ENCODE data around the gene SLIT2.
A peak's percentile ranks its signal among the peaks of the same experiment; 100 is the strongest.

SLIT2 gene

DNA sequence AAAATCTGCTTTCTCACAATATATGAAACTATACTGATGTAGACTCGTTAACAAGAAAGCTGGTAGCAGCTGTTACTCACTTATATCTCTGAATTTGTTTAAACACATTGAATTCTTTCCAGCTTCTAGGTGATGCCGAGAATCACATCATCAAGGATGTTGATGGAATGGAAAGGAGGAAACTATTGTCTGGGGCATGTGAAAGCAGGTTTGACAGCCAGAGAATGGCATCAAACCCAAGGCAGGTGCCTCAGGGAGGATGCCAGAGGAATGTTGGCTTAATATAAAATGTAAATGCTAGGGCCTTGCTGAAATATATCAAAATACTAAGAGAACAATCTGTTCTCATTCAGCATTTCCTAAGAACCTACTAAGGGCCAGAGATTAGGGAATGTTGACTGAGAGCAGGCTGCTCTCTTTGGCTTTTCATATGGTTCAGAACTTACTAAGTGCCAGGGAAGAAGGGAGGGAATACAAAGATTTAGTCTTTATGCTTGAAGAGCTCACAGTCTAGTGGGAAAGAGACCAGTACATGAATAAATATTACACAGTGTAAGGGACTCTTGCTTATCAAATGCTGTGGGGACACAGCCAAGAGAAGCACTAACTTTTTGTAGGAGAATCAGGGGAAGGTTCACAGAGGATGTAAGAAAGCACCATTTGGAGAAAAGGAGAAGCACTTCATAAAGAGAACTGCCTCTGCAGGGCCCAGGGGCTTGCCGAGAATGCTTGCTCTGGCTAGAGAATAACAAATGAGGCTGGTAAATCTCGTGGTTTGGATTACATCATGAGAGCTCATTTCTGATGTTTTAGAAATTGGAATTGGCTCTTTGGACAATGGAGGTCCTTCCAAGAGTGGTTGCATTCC lies 14.7 kb downstream of the SLIT2 start:
- Histone ChIP-seq H3K9me3 (ENCODE audit: control insufficient read depth, low read length) (no peaks in the 10 kb centered on the region), H3K36me3 (ENCODE audit: control insufficient read depth, insufficient read depth, low read length, severe bottlenecking) (no peaks in the 10 kb centered on the region), H3K4me1 (ENCODE audit: control insufficient read depth, insufficient read depth, low read length) (peaks cover 23% of the 10 kb centered on the region), H3K4me3 (ENCODE audit: low read length) (peak overlapping the region; percentile 51), H3K27me3 (replicated peaks; ENCODE audit: control insufficient read depth, insufficient read depth, low read length) (no peaks in the 10 kb centered on the region), H3K9ac (ENCODE audit: low read length) (peak overlapping the region; percentile 66)
- DNase-seq (ENCODE audit: low read depth) = peak; percentile 50

DNA sequence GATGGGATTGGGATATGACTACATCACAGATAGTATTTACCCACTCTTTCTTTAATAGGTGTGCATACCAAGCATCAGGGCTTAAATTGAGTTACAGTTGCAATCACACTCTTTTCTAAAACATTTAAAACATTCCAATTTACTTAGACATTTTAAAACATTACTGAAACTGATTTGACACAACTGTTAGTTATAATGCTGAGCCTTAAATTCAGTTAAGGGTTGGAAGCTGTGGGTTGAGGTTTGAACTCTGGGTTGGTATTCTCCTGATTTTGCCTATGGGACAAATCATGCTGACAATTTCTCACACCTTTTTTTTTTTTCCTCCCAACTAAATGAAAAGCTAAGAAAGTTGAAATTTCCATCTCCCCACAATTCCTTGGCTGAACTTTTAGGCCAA lies 16.3 kb downstream of the SLIT2 start:
- Histone ChIP-seq H3K9ac (ENCODE audit: low read length) (no peak overlapping the region), H3K9me3 (ENCODE audit: control insufficient read depth, low read length) (no peaks in the 10 kb centered on the region), H3K36me3 (ENCODE audit: control insufficient read depth, insufficient read depth, low read length, severe bottlenecking) (no peaks in the 10 kb centered on the region), H3K4me1 (ENCODE audit: control insufficient read depth, insufficient read depth, low read length) (peaks cover 32% of the 10 kb centered on the region), H3K27me3 (replicated peaks; ENCODE audit: control insufficient read depth, insufficient read depth, low read length) (no peaks in the 10 kb centered on the region), H3K4me3 (ENCODE audit: low read length) (no peak overlapping the region)
- no peak for DNase-seq (ENCODE audit: low read depth)

DNA sequence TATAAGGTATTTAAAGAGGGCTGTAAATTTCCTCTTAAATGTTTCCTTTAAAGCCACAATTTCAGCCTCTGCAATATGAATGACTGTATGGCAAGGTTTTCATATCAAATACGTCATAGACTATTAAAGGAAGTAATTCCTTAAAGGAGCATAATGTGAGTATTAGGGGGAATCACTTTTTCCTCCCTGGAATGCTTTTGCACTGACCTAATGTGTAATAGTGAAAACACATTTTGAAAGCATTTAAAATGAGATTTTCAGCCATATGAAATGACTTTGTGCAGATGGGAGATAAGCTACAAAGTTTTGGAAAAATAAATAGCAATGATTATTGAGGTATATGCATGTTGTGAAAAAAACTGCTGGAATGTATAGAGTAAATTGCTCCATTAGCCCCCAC lies 17.6 kb downstream of the SLIT2 start:
- no peaks in the 10 kb centered on the region for H3K36me3 ChIP-seq (ENCODE audit: control insufficient read depth, insufficient read depth, low read length, severe bottlenecking)
- no peaks in the 10 kb centered on the region for H3K9me3 ChIP-seq (ENCODE audit: control insufficient read depth, low read length)
- peaks cover 32% of the 10 kb centered on the region for H3K4me1 ChIP-seq (ENCODE audit: control insufficient read depth, insufficient read depth, low read length)
- no peak for DNase-seq (ENCODE audit: low read depth)
- no peak overlapping the region for H3K9ac ChIP-seq (ENCODE audit: low read length)
- no peaks in the 10 kb centered on the region for H3K27me3 ChIP-seq (replicated peaks; ENCODE audit: control insufficient read depth, insufficient read depth, low read length)
- no peak overlapping the region for H3K4me3 ChIP-seq (ENCODE audit: low read length)

DNA sequence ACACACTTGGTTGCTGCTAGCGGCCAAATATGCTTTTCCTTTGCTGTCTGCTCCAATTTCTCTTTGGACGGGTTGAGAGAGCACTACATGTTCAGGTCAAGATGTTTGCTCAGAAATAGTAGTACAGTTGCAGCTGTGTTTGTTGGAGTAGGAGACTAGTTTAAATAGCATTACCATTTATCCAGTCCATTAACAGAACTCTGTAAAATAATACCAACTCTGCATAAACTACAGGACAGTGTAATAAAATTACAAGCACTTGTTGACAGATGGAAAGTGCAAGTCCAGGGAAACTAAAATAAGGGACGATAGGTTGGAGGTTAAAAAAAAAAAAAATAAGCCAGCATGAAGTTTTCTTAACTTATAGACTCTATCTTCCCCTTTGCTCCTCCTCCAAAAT lies 20.2 kb downstream of the SLIT2 start:
- Histone ChIP-seq H3K4me1 (ENCODE audit: control insufficient read depth, insufficient read depth, low read length) (peaks cover 21% of the 10 kb centered on the region), H3K9me3 (ENCODE audit: control insufficient read depth, low read length) (no peaks in the 10 kb centered on the region), H3K27me3 (replicated peaks; ENCODE audit: control insufficient read depth, insufficient read depth, low read length) (no peaks in the 10 kb centered on the region), H3K9ac (ENCODE audit: low read length) (no peak overlapping the region), H3K36me3 (ENCODE audit: control insufficient read depth, insufficient read depth, low read length, severe bottlenecking) (no peaks in the 10 kb centered on the region), H3K4me3 (ENCODE audit: low read length) (no peak overlapping the region)
- DNase-seq (ENCODE audit: low read depth) = no peak

DNA sequence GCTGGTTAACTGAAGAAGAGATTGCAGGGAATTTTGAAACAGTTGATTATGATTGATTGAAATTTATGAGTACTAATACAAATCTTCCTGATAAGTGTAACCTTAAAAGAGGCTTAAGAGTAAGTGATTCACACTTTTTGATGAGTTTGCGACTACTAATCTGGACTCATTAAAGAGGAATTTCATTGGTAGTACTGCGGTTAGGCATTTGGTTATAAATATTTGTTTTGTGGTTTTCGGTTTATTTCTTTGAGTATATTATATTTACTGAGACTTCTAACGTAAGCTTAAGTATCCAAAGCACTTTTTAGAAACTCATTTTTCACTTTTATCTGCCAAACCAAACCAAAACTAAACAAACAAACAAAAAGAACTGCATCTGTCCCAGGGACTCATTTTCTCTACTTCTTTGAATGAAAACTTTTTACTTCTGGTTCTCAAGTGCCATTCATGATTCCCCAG lies 20.7 kb downstream of the SLIT2 start:
- DNase-seq (ENCODE audit: low read depth) = peak; percentile 21
- Histone ChIP-seq H3K9ac (ENCODE audit: low read length) (no peak overlapping the region), H3K9me3 (ENCODE audit: control insufficient read depth, low read length) (no peaks in the 10 kb centered on the region), H3K4me3 (ENCODE audit: low read length) (no peak overlapping the region), H3K27me3 (replicated peaks; ENCODE audit: control insufficient read depth, insufficient read depth, low read length) (no peaks in the 10 kb centered on the region), H3K36me3 (ENCODE audit: control insufficient read depth, insufficient read depth, low read length, severe bottlenecking) (no peaks in the 10 kb centered on the region), H3K4me1 (ENCODE audit: control insufficient read depth, insufficient read depth, low read length) (peaks cover 17% of the 10 kb centered on the region)

DNA sequence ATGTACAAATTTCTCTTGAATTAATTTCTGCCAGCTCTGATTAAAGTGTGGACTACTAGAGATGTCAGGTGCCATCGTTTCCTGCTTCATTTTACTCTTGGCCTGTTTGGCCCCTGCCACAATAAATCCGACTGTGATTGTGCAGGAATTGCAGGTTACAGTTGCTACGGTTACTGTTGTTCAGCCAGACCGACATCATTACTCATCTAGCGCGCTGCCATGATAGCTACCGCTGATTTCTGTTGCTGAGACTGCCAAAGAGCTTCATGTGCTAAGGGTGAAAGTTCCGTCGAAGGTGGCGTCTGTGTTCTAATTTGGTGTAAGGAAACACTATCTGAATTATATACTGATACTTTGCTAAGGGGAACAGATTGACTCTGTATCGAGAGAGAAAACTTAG lies 22.1 kb downstream of the SLIT2 start:
- Histone ChIP-seq H3K9ac (ENCODE audit: low read length) (no peak overlapping the region), H3K36me3 (ENCODE audit: control insufficient read depth, insufficient read depth, low read length, severe bottlenecking) (no peaks in the 10 kb centered on the region), H3K27me3 (replicated peaks; ENCODE audit: control insufficient read depth, insufficient read depth, low read length) (no peaks in the 10 kb centered on the region), H3K4me1 (ENCODE audit: control insufficient read depth, insufficient read depth, low read length) (peaks cover 12% of the 10 kb centered on the region), H3K4me3 (ENCODE audit: low read length) (no peak overlapping the region), H3K9me3 (ENCODE audit: control insufficient read depth, low read length) (no peaks in the 10 kb centered on the region)
- no peak for DNase-seq (ENCODE audit: low read depth)

DNA sequence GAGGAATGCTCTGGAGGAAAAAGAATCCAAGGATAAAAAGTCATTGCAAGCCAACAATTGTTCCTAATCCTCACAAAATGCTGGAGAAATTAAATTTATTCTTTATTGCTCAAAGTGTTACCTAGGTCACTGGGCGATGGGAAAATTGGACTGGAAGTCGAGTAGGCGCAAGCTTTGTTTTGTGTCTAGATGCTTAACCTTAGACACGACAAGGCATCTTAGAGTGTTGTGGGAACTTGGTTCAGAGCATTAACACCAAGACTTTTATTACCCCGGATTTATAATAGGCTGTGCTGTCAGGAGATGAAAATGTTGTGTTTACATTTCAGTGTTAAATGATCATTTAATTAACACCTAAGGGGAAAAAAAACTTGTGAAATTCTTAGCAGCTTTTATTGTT lies 25.1 kb downstream of the SLIT2 start:
- Histone ChIP-seq H3K36me3 (ENCODE audit: control insufficient read depth, insufficient read depth, low read length, severe bottlenecking) (no peaks in the 10 kb centered on the region), H3K27me3 (replicated peaks; ENCODE audit: control insufficient read depth, insufficient read depth, low read length) (no peaks in the 10 kb centered on the region), H3K9me3 (ENCODE audit: control insufficient read depth, low read length) (no peaks in the 10 kb centered on the region), H3K4me3 (ENCODE audit: low read length) (no peak overlapping the region), H3K9ac (ENCODE audit: low read length) (no peak overlapping the region), H3K4me1 (ENCODE audit: control insufficient read depth, insufficient read depth, low read length) (peaks cover 12% of the 10 kb centered on the region)
- no peak for DNase-seq (ENCODE audit: low read depth)

DNA sequence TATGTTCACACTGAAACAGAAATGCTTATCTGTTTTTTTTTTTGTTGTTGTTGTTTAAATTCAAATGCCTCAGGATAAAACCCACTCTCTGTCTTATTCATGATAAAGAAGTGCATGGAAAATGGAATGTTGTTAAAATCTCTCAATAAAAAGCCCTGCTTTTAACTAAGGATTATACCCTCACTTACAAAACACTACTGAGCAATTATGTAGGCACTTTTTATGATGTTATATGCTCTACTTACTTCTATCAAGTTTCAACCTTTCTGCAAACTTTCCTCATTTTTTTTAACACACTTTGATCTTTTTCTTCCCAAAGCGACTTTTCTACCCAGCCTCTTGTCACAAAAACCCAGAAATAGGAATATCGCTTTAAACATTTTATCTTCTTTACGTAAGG lies 26.5 kb downstream of the SLIT2 start:
- Histone ChIP-seq H3K4me1 (ENCODE audit: control insufficient read depth, insufficient read depth, low read length) (peaks cover 3% of the 10 kb centered on the region), H3K4me3 (ENCODE audit: low read length) (no peak overlapping the region), H3K36me3 (ENCODE audit: control insufficient read depth, insufficient read depth, low read length, severe bottlenecking) (no peaks in the 10 kb centered on the region), H3K27me3 (replicated peaks; ENCODE audit: control insufficient read depth, insufficient read depth, low read length) (no peaks in the 10 kb centered on the region), H3K9me3 (ENCODE audit: control insufficient read depth, low read length) (no peaks in the 10 kb centered on the region), H3K9ac (ENCODE audit: low read length) (no peak overlapping the region)
- no peak for DNase-seq (ENCODE audit: low read depth)

DNA sequence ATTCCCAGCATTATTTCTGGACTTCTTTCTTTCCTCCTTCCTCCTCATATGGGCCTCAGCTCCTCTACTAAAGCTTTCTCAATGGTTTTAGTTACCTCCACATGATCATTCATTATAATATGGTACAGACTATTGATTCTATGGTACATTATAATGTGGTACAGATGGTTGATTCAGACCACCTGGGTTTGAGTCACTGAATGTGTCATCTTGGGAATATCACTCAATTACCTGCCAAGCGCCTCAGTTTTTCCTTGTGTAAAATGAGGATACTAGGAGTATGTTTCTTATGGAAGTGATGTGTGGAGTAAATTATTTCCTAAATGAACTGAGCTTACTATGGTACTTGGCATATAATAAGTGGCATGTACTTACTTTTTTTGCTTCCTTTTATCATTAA lies 27.7 kb downstream of the SLIT2 start:
- Histone ChIP-seq H3K4me3 (ENCODE audit: low read length) (no peak overlapping the region), H3K4me1 (ENCODE audit: control insufficient read depth, insufficient read depth, low read length) (peaks cover 3% of the 10 kb centered on the region), H3K27me3 (replicated peaks; ENCODE audit: control insufficient read depth, insufficient read depth, low read length) (no peaks in the 10 kb centered on the region), H3K9me3 (ENCODE audit: control insufficient read depth, low read length) (no peaks in the 10 kb centered on the region), H3K36me3 (ENCODE audit: control insufficient read depth, insufficient read depth, low read length, severe bottlenecking) (no peaks in the 10 kb centered on the region), H3K9ac (ENCODE audit: low read length) (no peak overlapping the region)
- no peak for DNase-seq (ENCODE audit: low read depth)

DNA sequence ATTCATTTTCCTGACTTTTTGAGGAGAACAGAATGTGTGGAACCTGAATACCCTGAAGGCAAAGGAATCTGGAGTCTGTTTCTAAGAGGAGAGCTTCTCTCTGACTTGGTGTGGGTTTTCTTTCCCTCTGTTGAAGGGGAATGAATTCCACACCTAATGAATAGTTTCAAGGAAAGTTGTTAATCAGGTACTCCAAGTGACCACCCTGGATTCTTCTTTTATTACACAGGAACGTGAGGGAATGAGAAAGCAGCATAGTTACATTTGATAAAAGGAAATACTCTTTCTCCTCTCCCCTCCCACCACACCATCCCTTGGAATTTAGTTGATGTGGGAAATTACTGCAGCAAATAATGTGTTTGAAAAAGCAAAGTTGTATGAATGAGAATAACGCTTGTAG lies 29.7 kb downstream of the SLIT2 start:
- no peak for DNase-seq (ENCODE audit: low read depth)
- Histone ChIP-seq H3K36me3 (ENCODE audit: control insufficient read depth, insufficient read depth, low read length, severe bottlenecking) (no peaks in the 10 kb centered on the region), H3K4me3 (ENCODE audit: low read length) (no peak overlapping the region), H3K9ac (ENCODE audit: low read length) (no peak overlapping the region), H3K4me1 (ENCODE audit: control insufficient read depth, insufficient read depth, low read length) (peaks cover 3% of the 10 kb centered on the region), H3K9me3 (ENCODE audit: control insufficient read depth, low read length) (no peaks in the 10 kb centered on the region), H3K27me3 (replicated peaks; ENCODE audit: control insufficient read depth, insufficient read depth, low read length) (no peaks in the 10 kb centered on the region)

DNA sequence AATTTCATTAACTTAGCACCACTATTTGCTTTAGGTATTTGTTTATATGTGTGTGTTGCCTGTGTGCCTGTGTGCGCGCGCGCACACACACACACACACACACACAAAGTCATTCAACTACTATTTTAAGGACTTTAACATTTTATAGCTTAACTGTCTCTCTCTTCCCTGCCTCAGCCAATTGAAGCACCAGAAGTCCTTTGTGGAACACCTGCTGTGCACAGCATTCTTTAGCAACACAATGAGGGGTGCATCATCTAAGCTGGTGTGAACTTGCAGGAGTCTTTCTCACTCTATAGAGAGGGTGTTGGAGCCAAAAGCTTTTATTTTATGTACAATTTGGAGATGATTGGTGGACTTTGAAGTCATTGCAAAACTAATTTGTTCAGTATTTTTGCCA lies 31.3 kb downstream of the SLIT2 start:
- H3K36me3 ChIP-seq (ENCODE audit: control insufficient read depth, insufficient read depth, low read length, severe bottlenecking) = no peaks in the 10 kb centered on the region

DNA sequence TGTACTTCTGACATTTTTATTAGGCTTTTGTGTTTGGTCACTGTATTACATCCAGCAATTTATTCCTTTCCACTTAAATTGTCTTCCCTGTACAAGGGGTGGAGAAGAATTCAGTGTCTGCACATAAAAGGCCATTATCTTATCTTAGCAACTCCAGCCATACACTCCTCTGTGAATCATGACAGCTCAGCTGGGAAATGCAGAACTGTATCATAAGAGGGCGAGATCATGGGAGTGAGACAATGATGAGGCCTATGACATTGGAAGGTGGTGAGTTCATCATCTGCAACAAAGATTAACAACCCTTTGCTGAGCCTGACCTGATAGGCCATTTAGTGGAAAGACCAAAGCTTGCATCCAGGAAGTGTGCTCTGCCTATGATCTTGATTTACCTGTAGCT lies 33.3 kb downstream of the SLIT2 start:
- Histone ChIP-seq H3K36me3 (ENCODE audit: control insufficient read depth, insufficient read depth, low read length, severe bottlenecking) (no peaks in the 10 kb centered on the region), H3K9me3 (ENCODE audit: control insufficient read depth, low read length) (no peaks in the 10 kb centered on the region), H3K9ac (ENCODE audit: low read length) (no peak overlapping the region), H3K27me3 (replicated peaks; ENCODE audit: control insufficient read depth, insufficient read depth, low read length) (no peaks in the 10 kb centered on the region), H3K4me3 (ENCODE audit: low read length) (no peak overlapping the region), H3K4me1 (ENCODE audit: control insufficient read depth, insufficient read depth, low read length) (peaks cover 9% of the 10 kb centered on the region)
- no peak for DNase-seq (ENCODE audit: low read depth)

More for the DNA sequence above, 31.3 kb downstream of the SLIT2 start:
- Histone ChIP-seq H3K9ac (ENCODE audit: low read length) (no peak overlapping the region), H3K4me1 (ENCODE audit: control insufficient read depth, insufficient read depth, low read length) (no peaks in the 10 kb centered on the region), H3K4me3 (ENCODE audit: low read length) (no peak overlapping the region), H3K27me3 (replicated peaks; ENCODE audit: control insufficient read depth, insufficient read depth, low read length) (no peaks in the 10 kb centered on the region), H3K9me3 (ENCODE audit: control insufficient read depth, low read length) (no peaks in the 10 kb centered on the region)
- no peak for DNase-seq (ENCODE audit: low read depth)
